ENCODE measurements around the gene DDC.
A peak's percentile ranks its signal among the peaks of the same experiment; 100 is the strongest.
"Not testable (repeated sequence)": the region's sequence is repeated elsewhere in the genome, so short reads cannot be mapped to it uniquely, and the experiment has no call there.

Gene DDC

GRCh38 chr7:50480797-50481196 lies 84.4 kb downstream of the DDC start:
- DNase-seq (ENCODE audit: low spot score) = no peak

GRCh38 chr7:50479743-50480517 lies 85.3 kb downstream of the DDC start:
- DNase-seq (ENCODE audit: low spot score) = no peak

- DNase-seq (ENCODE audit: low spot score) = no peak
Observed at GRCh38 chr7:50477640-50478039, 87.6 kb downstream of the DDC start.

GRCh38 chr7:50476953-50477625 lies 88.1 kb downstream of the DDC start:
- no peak for DNase-seq (ENCODE audit: low spot score)

GRCh38 chr7:50475340-50475739 lies 89.9 kb downstream of the DDC start:
- DNase-seq (ENCODE audit: low spot score) = no peak

GRCh38 chr7:50474382-50475160 lies 90.6 kb downstream of the DDC start:
- no peak for DNase-seq (ENCODE audit: low spot score)

- no peak for DNase-seq (ENCODE audit: low spot score)
Observed at GRCh38 chr7:50473531-50473930, 91.7 kb downstream of the DDC start.

- no peak for DNase-seq (ENCODE audit: low spot score)
Observed at GRCh38 chr7:50472427-50472826, 92.8 kb downstream of the DDC start.

GRCh38 chr7:50471970-50472369 lies 93.2 kb downstream of the DDC start:
- no peak for DNase-seq (ENCODE audit: low spot score)

- DNase-seq (ENCODE audit: low spot score) = no peak
Observed at GRCh38 chr7:50470250-50471163, 94.7 kb downstream of the DDC start.

- DNase-seq (ENCODE audit: low spot score) = no peak
Observed at GRCh38 chr7:50469181-50469580, 96.0 kb downstream of the DDC start.

- DNase-seq (ENCODE audit: low spot score) = peak; percentile 90
Observed at GRCh38 chr7:50467817-50468610, 97.2 kb downstream of the DDC start.

- DNase-seq (ENCODE audit: low spot score) = no peak
Observed at GRCh38 chr7:50466815-50467585, 98.2 kb downstream of the DDC start.

- no peak for DNase-seq (ENCODE audit: low spot score)
Observed at GRCh38 chr7:50463035-50463434, 102.2 kb downstream of the DDC start.

- no peak for DNase-seq (ENCODE audit: low spot score)
Observed at GRCh38 chr7:50462361-50462760, 102.8 kb downstream of the DDC start.

- DNase-seq (ENCODE audit: low spot score) = no peak
Observed at GRCh38 chr7:50461695-50462094, 103.5 kb downstream of the DDC start.

- DNase-seq (ENCODE audit: low spot score) = not testable (repeated sequence)
Observed at GRCh38 chr7:50459183-50459582, 106.0 kb downstream of the DDC start.

- not testable (repeated sequence) for DNase-seq (ENCODE audit: low spot score)
Observed at GRCh38 chr7:50458651-50459050, 106.6 kb downstream of the DDC start.

GRCh38 chr7:50456371-50457123 lies 108.7 kb downstream of the DDC start:
- no peak for DNase-seq (ENCODE audit: low spot score)

Data from AG20443 (cell line).